ENCODE results near the gene OR12D3.

DNA sequence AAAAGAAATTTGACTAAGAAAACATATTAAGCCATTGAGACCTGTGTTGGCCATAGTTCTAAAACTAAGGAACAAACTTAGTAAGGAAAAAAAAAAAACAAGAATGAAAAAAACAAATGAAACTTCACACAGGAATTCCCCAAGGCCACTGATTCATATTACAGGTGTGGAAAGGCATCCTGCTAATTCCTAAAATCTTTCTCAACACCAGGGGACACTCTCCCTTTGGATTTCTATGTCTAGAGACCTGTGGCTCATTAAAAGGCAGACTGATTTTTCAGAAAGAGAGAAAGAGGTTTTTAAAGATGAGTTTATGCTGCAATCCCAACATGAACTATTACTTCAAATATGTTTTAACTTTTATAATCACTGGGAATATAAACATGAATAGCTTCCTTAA, 39.5 kb upstream of the OR12D3 start, which contains the start of gene OR12D1:
- TF ChIP-seq, protein P1, sequence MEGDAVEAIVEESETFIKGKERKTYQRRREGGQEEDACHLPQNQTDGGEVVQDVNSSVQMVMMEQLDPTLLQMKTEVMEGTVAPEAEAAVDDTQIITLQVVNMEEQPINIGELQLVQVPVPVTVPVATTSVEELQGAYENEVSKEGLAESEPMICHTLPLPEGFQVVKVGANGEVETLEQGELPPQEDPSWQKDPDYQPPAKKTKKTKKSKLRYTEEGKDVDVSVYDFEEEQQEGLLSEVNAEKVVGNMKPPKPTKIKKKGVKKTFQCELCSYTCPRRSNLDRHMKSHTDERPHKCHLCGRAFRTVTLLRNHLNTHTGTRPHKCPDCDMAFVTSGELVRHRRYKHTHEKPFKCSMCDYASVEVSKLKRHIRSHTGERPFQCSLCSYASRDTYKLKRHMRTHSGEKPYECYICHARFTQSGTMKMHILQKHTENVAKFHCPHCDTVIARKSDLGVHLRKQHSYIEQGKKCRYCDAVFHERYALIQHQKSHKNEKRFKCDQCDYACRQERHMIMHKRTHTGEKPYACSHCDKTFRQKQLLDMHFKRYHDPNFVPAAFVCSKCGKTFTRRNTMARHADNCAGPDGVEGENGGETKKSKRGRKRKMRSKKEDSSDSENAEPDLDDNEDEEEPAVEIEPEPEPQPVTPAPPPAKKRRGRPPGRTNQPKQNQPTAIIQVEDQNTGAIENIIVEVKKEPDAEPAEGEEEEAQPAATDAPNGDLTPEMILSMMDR (IDR thresholded peaks at IDR 0.05), result peak; percentile 43
- no peak for TF ChIP-seq EZH2phosphoT487 (IDR thresholded peaks at IDR 0.05)
- TF ChIP-seq EZH2 (IDR thresholded peaks at IDR 0.05), result no peak

All from neural progenitor cell (in vitro differentiated cells).